H9 (cell line): ENCODE measurements around the gene CYTIP. TPM values are rescaled to one million over a fixed set of nuclear protein-coding genes. Genes with fewer than 3 reads are reported as not detected.

ENCODE experiments used
- DNase-seq: peaks from one replicate; pipeline ENCODE4 v3.0.0-alpha.2; 2017
- H2AFZ ChIP-seq: one replicate; pipeline ENCODE4 v1.6.1; 2013; ENCODE audit warnings: mild to moderate bottlenecking, low read length, control low read depth, moderate library complexity
- H2AK5ac ChIP-seq: 2 replicates; pipeline ENCODE4 v1.6.1; 2013; ENCODE audit warnings: low read length, control low read depth, mixed read lengths; ENCODE audit not compliant: insufficient read length
- H2BK120ac ChIP-seq: one replicate; pipeline ENCODE4 v1.6.1; 2013; ENCODE audit warnings: low read depth, mild to moderate bottlenecking, low read length, control low read depth, inconsistent platforms; ENCODE audit not compliant: poor library complexity, severe bottlenecking
- H2BK12ac ChIP-seq: 2 replicates; pipeline ENCODE4 v1.6.1; 2013; ENCODE audit warnings: low read length, control low read depth, mixed read lengths, low read depth; ENCODE audit not compliant: insufficient read length
- H2BK15ac ChIP-seq: 2 replicates; pipeline ENCODE4 v1.6.1; 2013; ENCODE audit warnings: low read depth, low read length, control low read depth
- H2BK20ac ChIP-seq: one replicate; pipeline ENCODE4 v1.6.1; 2013; ENCODE audit warnings: low read depth, mild to moderate bottlenecking, low read length, control low read depth, inconsistent platforms; ENCODE audit not compliant: poor library complexity, severe bottlenecking
- H2BK5ac ChIP-seq: 2 replicates; pipeline ENCODE4 v1.6.1; 2013; ENCODE audit warnings: low read length, control low read depth, mixed read lengths; ENCODE audit not compliant: insufficient read length
- H3K14ac ChIP-seq: 2 replicates; pipeline ENCODE4 v1.6.1; 2013; ENCODE audit warnings: low read length, control low read depth; ENCODE audit not compliant: insufficient read depth
- H3K18ac ChIP-seq: 2 replicates; pipeline ENCODE4 v1.6.1; 2013; ENCODE audit warnings: low read depth, mild to moderate bottlenecking, mixed read lengths, low read length, control low read depth; ENCODE audit not compliant: insufficient read length
- H3K23ac ChIP-seq: 2 replicates; pipeline ENCODE4 v1.6.1; 2013; ENCODE audit warnings: low read length, control low read depth, mixed read lengths, low read depth; ENCODE audit not compliant: insufficient read length
- H3K23me2 ChIP-seq: 2 replicates; pipeline ENCODE4 v1.6.1; 2013; ENCODE audit warnings: low read depth, mild to moderate bottlenecking, mixed read lengths, low read length, control low read depth; ENCODE audit not compliant: insufficient read length, poor library complexity, severe bottlenecking
- H3K27ac ChIP-seq: 2 replicates; pipeline ENCODE4 v1.5.1; 2013; ENCODE audit warnings: low read length, control low read depth, mixed read lengths, low read depth; ENCODE audit not compliant: insufficient read length
- H3K27me3 ChIP-seq: 2 replicates; pipeline ENCODE4 v1.6.1; 2013; ENCODE audit warnings: low read length, control low read depth, inconsistent platforms; ENCODE audit not compliant: insufficient read depth
- H3K4ac ChIP-seq: 2 replicates; pipeline ENCODE4 v1.6.1; 2013; ENCODE audit warnings: low read depth, mild to moderate bottlenecking, control low read depth, inconsistent platforms, low read length, moderate library complexity
- H3K4me1 ChIP-seq: 2 replicates; pipeline ENCODE4 v1.6.1; 2013; ENCODE audit warnings: low read length, control low read depth, inconsistent platforms; ENCODE audit not compliant: insufficient read depth
- H3K4me2 ChIP-seq: 2 replicates; pipeline ENCODE4 v1.6.1; 2013; ENCODE audit warnings: low read length, control low read depth, mixed read lengths; ENCODE audit not compliant: insufficient read length, insufficient read depth
- H3K56ac ChIP-seq: 2 replicates; pipeline ENCODE4 v1.6.1; 2013; ENCODE audit warnings: low read depth, mild to moderate bottlenecking, mixed read lengths, low read length, control low read depth; ENCODE audit not compliant: insufficient read length
- H3K79me1 ChIP-seq: 2 replicates; pipeline ENCODE4 v1.6.1; 2013; ENCODE audit warnings: low read depth, mild to moderate bottlenecking, moderate library complexity, low read length, control low read depth, inconsistent platforms; ENCODE audit not compliant: insufficient read depth, poor library complexity, severe bottlenecking
- H3K79me2 ChIP-seq: 2 replicates; pipeline ENCODE4 v1.6.1; 2013; ENCODE audit warnings: low read length, control low read depth, inconsistent platforms; ENCODE audit not compliant: insufficient read depth
- H3K9ac ChIP-seq: 2 replicates; pipeline ENCODE4 v1.6.1; 2013; ENCODE audit warnings: low read length, control low read depth, mixed read lengths; ENCODE audit not compliant: insufficient read length; ENCODE audit errors: extremely low read depth
- H3K9me3 ChIP-seq: one replicate; pipeline ENCODE4 v1.6.1; 2013; ENCODE audit warnings: low read depth, low read length, inconsistent platforms; ENCODE audit not compliant: control insufficient read depth
- H3T11ph ChIP-seq: one replicate; pipeline ENCODE4 v1.6.1; 2013; ENCODE audit warnings: mild to moderate bottlenecking, low read length, control low read depth, inconsistent platforms
- H4K20me1 ChIP-seq: one replicate; pipeline ENCODE4 v1.6.1; 2013; ENCODE audit not compliant: control insufficient read depth, insufficient read length, insufficient read depth
- H4K5ac ChIP-seq: 2 replicates; pipeline ENCODE4 v1.6.1; 2013; ENCODE audit warnings: low read depth, mild to moderate bottlenecking, mixed read lengths, low read length, control low read depth; ENCODE audit not compliant: insufficient read length
- H4K8ac ChIP-seq: replicated peaks from 2 replicates; pipeline ENCODE4 v1.6.1; 2013; ENCODE audit warnings: low read length, control low read depth, mixed read lengths, low read depth; ENCODE audit not compliant: insufficient read length
- H4K91ac ChIP-seq: 2 replicates; pipeline ENCODE4 v1.6.1; 2013; ENCODE audit warnings: low read depth, mild to moderate bottlenecking, moderate library complexity, mixed read lengths, low read length, control low read depth; ENCODE audit not compliant: insufficient read length
- H3K27ac Mint-ChIP-seq, 3 experiments: 2 replicates in 2 of 3; 3 replicates in 1 of 3; pipeline ENCODE4 v1.8.0; 2020 to 2021; ENCODE audit warnings: mixed read lengths in 3 of 3, mild to moderate bottlenecking in 1 of 3, moderate library complexity in 1 of 3
- H3K27me3 Mint-ChIP-seq: 2 replicates; pipeline ENCODE4 v1.8.0; 2021; ENCODE audit warnings: low read depth, mild to moderate bottlenecking, moderate library complexity, mixed read lengths
- H3K36me3 Mint-ChIP-seq, 3 experiments: 2 replicates in 2 of 3; 3 replicates in 1 of 3; pipeline ENCODE4 v1.8.0; 2020 to 2021; ENCODE audit warnings: low read depth in 3 of 3, mixed read lengths in 3 of 3; ENCODE audit not compliant: insufficient read depth in 1 of 3
- H3K4me1 Mint-ChIP-seq, 2 experiments: 2 replicates each; pipeline ENCODE4 v1.8.0; 2020; ENCODE audit warnings: mixed read lengths in 2 of 2
- H3K4me3 Mint-ChIP-seq, 2 experiments: 2 replicates in 1 of 2; 3 replicates in 1 of 2; pipeline ENCODE4 v1.8.0; 2020 to 2021; ENCODE audit warnings: mild to moderate bottlenecking in 2 of 2, mixed read lengths in 2 of 2, moderate library complexity in 1 of 2
- H3K9me3 Mint-ChIP-seq, 2 experiments: 2 replicates in 1 of 2; 3 replicates in 1 of 2; pipeline ENCODE4 v1.8.0; 2020; ENCODE audit warnings: mild to moderate bottlenecking in 2 of 2, mixed read lengths in 2 of 2, moderate library complexity in 1 of 2
- total RNA-seq: library from RNA; stranded (reverse); gene quantifications from 2 replicates; pipeline ENCODE4 v1.2.1, GENCODE V29; 2021
- TF ChIP-seq, protein P1 (sequence below): fragments of 200-600 bp; sonication (generic); conservative IDR thresholded peaks from 3 replicates; pipeline ENCODE4 v1.8.0; 2021; ENCODE audit warnings: antibody characterized with exemption, mild to moderate bottlenecking

The CYTIP gene
- total RNA-seq, 1 experiment from 2014 or later: 0.28 TPM

DNA sequence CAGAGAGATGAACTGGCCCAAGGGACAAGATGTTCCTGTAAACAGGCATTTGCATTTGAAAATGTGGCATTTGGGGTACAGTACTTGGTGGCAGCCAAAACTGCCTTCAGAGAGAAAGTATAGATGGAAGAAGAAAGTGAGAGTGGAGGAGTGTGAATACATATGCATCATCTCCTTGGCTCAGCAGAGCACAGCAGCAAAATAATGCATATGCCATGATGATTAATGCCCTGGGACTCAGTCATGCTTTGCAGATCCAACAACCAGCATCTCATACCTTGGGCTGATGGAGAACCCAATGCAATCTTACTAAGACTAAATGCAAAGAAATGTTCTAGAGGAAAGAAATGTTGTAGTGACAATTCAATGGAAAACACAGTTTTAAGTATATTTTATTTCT, 29.7 kb upstream of the CYTIP start:
- H3K9me3 Mint-ChIP-seq: no peaks in the 10 kb centered on the region
- Histone ChIP-seq H2AFZ (no peak overlapping the region), H2BK12ac (no peak overlapping the region), H3K79me1 (no peaks in the 10 kb centered on the region), H2BK5ac (no peak overlapping the region), H3K23me2 (no peaks in the 10 kb centered on the region), H3K27ac (no peak overlapping the region), H2BK120ac (no peak overlapping the region), H3K56ac (no peak overlapping the region), H2BK15ac (no peak overlapping the region), H3K4me1 (no peaks in the 10 kb centered on the region), H3K4me2 (no peak overlapping the region), H3K27me3 (no peaks in the 10 kb centered on the region), H3K18ac (no peak overlapping the region), H3K9me3 (no peaks in the 10 kb centered on the region), H3K4ac (no peak overlapping the region), H4K91ac (no peak overlapping the region), H3T11ph (no peak overlapping the region), H3K9ac (no peak overlapping the region), H4K8ac (no peak overlapping the region), H4K5ac (no peak overlapping the region), H3K23ac (no peak overlapping the region), H2BK20ac (no peak overlapping the region), H3K79me2 (no peaks in the 10 kb centered on the region), H3K14ac (no peak overlapping the region), H4K20me1 (no peaks in the 10 kb centered on the region), H2AK5ac (no peak overlapping the region)
- 0 out of 4 replicates have a peak, but pooled peaks cover 0 to 2% of the 10 kb centered on the region in 2 experiments for H3K4me1 Mint-ChIP-seq
- no peaks in the 10 kb centered on the region for H3K27me3 Mint-ChIP-seq
- H3K27ac Mint-ChIP-seq: no peak overlapping the region
- H3K36me3 Mint-ChIP-seq: no peaks in the 10 kb centered on the region
- TF ChIP-seq, protein P1, sequence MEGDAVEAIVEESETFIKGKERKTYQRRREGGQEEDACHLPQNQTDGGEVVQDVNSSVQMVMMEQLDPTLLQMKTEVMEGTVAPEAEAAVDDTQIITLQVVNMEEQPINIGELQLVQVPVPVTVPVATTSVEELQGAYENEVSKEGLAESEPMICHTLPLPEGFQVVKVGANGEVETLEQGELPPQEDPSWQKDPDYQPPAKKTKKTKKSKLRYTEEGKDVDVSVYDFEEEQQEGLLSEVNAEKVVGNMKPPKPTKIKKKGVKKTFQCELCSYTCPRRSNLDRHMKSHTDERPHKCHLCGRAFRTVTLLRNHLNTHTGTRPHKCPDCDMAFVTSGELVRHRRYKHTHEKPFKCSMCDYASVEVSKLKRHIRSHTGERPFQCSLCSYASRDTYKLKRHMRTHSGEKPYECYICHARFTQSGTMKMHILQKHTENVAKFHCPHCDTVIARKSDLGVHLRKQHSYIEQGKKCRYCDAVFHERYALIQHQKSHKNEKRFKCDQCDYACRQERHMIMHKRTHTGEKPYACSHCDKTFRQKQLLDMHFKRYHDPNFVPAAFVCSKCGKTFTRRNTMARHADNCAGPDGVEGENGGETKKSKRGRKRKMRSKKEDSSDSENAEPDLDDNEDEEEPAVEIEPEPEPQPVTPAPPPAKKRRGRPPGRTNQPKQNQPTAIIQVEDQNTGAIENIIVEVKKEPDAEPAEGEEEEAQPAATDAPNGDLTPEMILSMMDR: no peak
- DNase-seq: no peak
- no peak overlapping the region for H3K4me3 Mint-ChIP-seq
